ENCODE measurements around the gene IFNGR1.

The IFNGR1 gene

GRCh38 chr6:137171824-137172733, 47.1 kb downstream of the IFNGR1 start:
- TF ChIP-seq, protein P1, sequence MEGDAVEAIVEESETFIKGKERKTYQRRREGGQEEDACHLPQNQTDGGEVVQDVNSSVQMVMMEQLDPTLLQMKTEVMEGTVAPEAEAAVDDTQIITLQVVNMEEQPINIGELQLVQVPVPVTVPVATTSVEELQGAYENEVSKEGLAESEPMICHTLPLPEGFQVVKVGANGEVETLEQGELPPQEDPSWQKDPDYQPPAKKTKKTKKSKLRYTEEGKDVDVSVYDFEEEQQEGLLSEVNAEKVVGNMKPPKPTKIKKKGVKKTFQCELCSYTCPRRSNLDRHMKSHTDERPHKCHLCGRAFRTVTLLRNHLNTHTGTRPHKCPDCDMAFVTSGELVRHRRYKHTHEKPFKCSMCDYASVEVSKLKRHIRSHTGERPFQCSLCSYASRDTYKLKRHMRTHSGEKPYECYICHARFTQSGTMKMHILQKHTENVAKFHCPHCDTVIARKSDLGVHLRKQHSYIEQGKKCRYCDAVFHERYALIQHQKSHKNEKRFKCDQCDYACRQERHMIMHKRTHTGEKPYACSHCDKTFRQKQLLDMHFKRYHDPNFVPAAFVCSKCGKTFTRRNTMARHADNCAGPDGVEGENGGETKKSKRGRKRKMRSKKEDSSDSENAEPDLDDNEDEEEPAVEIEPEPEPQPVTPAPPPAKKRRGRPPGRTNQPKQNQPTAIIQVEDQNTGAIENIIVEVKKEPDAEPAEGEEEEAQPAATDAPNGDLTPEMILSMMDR (IDR thresholded peaks at IDR 0.05), result no peak
- TF ChIP-seq ZFX (IDR thresholded peaks at IDR 0.05; ENCODE audit: borderline replicate concordance), result no peak
- H3K27ac ChIP-seq, result no peak overlapping the region

GRCh38 chr6:137171053-137171374, 48.2 kb downstream of the IFNGR1 start:
- TF ChIP-seq ZFX (IDR thresholded peaks at IDR 0.05; ENCODE audit: borderline replicate concordance), result no peak
- TF ChIP-seq, protein P1 (IDR thresholded peaks at IDR 0.05), result no peak
- no peak overlapping the region for H3K27ac ChIP-seq

- no peak for TF ChIP-seq ZFX (IDR thresholded peaks at IDR 0.05; ENCODE audit: borderline replicate concordance)
Observed at GRCh38 chr6:137170266-137171052, 48.7 kb downstream of the IFNGR1 start.

DNA sequence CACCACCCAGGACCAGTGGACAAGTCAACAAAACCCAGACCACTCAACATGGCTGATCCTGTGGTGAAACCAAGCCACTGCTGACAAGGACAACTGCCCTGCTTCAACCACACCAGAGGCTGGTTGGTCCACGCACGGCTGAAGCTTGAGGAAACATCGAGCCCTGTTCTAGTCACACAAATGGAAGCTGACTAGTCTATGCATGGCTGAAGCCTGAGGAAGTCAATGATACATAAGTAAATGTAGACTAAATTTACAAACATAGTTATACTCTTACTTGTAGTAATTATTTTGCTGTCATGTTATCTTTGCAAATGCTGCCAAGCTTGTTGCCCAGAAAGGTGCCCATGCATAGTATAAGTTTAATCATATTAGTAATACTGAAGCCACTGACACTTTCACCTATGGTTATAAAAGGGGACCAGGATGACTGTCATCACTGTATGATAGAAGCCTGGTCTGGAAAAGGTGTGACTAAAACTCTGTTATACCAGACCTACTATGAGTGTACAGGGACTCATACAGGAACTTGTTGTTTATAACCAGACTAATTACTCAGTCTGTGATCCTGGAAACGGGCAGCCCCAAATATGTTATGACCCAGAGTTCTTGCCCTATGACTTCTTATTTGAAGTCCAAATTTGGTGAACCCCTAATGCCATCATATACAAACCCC, 51.3 kb downstream of the IFNGR1 start:
- TF ChIP-seq, protein P1 (IDR thresholded peaks at IDR 0.05), result no peak
- no peak for TF ChIP-seq ZFX (IDR thresholded peaks at IDR 0.05; ENCODE audit: borderline replicate concordance)
- H3K27ac ChIP-seq, result no peak overlapping the region

More at GRCh38 chr6:137170266-137171052, 48.7 kb downstream of the IFNGR1 start:
- no peak overlapping the region for H3K27ac ChIP-seq

DNA sequence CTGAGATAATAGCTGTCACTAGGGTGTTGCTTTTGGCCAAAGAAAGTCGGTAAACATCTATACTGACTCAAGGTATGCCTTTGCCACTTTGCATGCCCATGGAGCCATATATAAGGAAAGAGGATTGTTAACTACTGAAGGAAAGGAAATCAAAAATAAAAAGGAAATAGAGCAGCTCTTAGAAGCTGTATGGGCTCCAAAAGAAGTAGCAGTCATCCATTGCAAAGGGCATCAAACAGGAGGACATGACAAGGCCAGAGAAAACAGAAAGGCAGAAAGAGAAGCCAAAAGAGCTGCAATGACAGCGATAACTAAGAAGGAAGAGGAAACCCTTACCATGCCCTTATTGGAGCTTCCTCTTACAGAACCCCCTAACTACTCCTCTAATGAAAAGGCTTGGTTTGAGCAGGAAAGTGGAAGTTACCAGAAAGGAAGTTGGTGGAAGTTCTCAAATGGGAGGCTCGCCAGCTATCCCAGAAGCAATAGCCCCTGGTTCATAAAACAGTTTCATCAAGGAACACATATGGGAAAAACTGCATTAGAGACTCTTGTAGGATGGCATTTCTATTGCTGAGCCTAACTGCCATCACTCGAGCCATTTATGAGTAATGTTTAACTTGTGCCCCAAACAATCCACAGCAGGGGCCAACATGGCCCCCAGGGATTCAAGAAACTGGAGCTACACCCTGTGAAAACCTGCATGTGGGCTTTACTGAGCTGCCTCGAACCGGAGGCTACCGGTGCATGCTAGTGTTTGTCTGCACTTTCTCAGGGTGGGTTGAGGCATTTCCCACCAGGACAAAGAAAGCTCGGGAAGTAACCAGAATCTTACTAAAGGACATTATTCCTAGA, 52.7 kb downstream of the IFNGR1 start:
- TF ChIP-seq, protein P1 (IDR thresholded peaks at IDR 0.05), result peak; percentile 24; the same call in 1 of the 2 replicates
- no peak for TF ChIP-seq ZFX (IDR thresholded peaks at IDR 0.05; ENCODE audit: borderline replicate concordance)
- H3K27ac ChIP-seq, result no peak overlapping the region

- no peak overlapping the region for H3K27ac ChIP-seq
- TF ChIP-seq, protein P1 (IDR thresholded peaks at IDR 0.05), result peak; percentile 71
- no peak for TF ChIP-seq ZFX (IDR thresholded peaks at IDR 0.05; ENCODE audit: borderline replicate concordance)
Observed at GRCh38 chr6:137165375-137166246, 53.6 kb downstream of the IFNGR1 start.
